Chondrocyte (in vitro differentiated cells): ENCODE data around the gene HS3ST4. TPM values are rescaled to one million over a fixed set of nuclear protein-coding genes. Genes with fewer than 3 reads are reported as not detected.
"Not testable (repeated sequence)": the region's sequence is repeated elsewhere in the genome, so short reads cannot be mapped to it uniquely, and the experiment has no call there.

Experiments
- DNase-seq: peaks from one replicate; pipeline ENCODE4 v3.0.0; 2021; ENCODE audit warnings: mixed read lengths, low spot score
- H3K27ac Mint-ChIP-seq: one replicate; pipeline ENCODE4 v1.8.0; 2021; ENCODE audit warnings: mild to moderate bottlenecking, moderate library complexity, mixed read lengths; ENCODE audit not compliant: unreplicated experiment
- H3K27me3 Mint-ChIP-seq: 2 replicates; pipeline ENCODE4 v1.8.0; 2021; ENCODE audit warnings: low read depth, mixed read lengths
- H3K36me3 Mint-ChIP-seq: 2 replicates; pipeline ENCODE4 v1.8.0; 2021; ENCODE audit warnings: low read depth, mixed read lengths
- H3K4me1 Mint-ChIP-seq: 2 replicates; pipeline ENCODE4 v1.8.0; 2021; ENCODE audit warnings: low read depth, mild to moderate bottlenecking, mixed read lengths
- H3K4me3 Mint-ChIP-seq: one replicate; pipeline ENCODE4 v1.8.0; 2021; ENCODE audit warnings: mild to moderate bottlenecking, moderate library complexity, mixed read lengths; ENCODE audit not compliant: unreplicated experiment
- H3K9me3 Mint-ChIP-seq: 2 replicates; pipeline ENCODE4 v1.8.0; 2021; ENCODE audit warnings: low read depth, mixed read lengths
- total RNA-seq: library from RNA; stranded (reverse); gene quantifications from 3 replicates; pipeline ENCODE4 v1.2.1, GENCODE V29; 2021
- TF ChIP-seq, protein P1 (sequence below): fragments of 200-600 bp; sonication (generic); IDR thresholded peaks from 2 replicates; pipeline ENCODE4 v1.5.0; 2021; ENCODE audit warnings: antibody characterized with exemption, mild to moderate bottlenecking, moderate library complexity

HS3ST4 gene
- total RNA-seq, 1 donor from 2014 or later = not detected

DNA sequence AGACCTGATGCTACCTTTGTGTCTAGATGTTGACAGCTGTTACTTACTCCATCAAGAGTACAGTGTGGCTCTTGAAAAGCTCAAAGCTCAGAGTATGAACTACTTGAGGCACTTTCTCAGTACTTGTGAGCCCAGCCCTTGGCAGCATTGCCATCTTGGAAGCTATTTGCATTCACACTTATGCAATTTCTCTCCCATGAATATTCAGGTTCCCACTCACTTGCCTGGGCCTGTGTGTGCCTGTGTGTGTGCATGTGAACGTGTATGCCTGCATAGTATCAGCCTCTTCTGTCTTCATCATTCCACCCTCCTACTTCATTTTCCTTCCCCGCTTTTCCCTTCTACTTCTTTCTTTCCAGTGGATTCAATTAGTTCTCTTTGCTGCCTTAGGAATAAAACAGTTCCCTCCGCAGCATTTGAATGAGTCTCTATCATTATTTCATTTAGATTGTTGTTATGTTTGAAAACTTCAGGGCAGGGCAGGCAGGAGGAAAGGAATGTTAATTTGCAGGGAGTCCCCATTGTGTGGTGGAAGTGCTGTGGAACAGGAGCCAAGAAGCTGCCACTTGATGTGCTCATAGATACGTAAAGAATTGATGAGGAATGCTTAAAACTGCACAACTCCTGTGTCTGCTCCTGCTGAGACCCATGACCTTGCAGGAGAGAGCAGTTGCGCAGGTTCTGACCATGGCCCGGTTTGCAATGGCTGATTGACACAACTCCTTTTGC, 58.9 kb downstream of the HS3ST4 start:
- Mint-ChIP-seq H3K27ac (no peak overlapping the region), H3K4me1 (no peaks in the 10 kb centered on the region), H3K27me3 (no peaks in the 10 kb centered on the region), H3K4me3 (no peak overlapping the region), H3K36me3 (no peaks in the 10 kb centered on the region), H3K9me3 (peaks cover 27% of the 10 kb centered on the region)
- TF ChIP-seq, protein P1, sequence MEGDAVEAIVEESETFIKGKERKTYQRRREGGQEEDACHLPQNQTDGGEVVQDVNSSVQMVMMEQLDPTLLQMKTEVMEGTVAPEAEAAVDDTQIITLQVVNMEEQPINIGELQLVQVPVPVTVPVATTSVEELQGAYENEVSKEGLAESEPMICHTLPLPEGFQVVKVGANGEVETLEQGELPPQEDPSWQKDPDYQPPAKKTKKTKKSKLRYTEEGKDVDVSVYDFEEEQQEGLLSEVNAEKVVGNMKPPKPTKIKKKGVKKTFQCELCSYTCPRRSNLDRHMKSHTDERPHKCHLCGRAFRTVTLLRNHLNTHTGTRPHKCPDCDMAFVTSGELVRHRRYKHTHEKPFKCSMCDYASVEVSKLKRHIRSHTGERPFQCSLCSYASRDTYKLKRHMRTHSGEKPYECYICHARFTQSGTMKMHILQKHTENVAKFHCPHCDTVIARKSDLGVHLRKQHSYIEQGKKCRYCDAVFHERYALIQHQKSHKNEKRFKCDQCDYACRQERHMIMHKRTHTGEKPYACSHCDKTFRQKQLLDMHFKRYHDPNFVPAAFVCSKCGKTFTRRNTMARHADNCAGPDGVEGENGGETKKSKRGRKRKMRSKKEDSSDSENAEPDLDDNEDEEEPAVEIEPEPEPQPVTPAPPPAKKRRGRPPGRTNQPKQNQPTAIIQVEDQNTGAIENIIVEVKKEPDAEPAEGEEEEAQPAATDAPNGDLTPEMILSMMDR = no peak
- no peak for DNase-seq

DNA sequence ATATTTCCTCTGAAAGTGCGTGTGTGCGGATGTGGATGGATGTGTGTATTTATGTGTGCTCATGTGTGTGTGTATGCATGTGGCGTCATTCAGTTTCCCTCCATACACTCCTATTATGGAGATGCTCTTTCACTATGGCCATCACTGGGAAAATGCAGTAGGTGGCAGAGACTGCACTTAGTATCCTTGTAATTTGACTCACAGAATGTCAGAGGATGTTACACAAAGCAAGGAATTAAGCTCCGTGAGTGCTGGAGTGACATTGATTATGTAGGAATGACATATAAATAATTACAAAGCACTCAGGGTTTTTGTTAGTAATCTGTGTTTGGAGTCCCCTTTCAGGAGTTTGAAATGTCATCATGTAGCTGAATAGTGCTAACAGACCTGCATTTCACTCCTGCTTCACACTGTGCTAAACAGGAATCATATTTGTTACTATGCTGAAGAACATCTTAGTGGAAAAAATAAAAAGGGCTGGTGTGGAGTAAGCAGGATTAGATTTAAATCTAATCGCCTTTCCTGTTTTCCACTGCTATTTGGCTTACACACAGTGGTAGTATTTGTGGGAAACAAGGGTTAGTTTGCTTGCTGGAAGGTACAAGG, 59.6 kb downstream of the HS3ST4 start:
- peaks cover 22% of the 10 kb centered on the region for H3K9me3 Mint-ChIP-seq

DNA sequence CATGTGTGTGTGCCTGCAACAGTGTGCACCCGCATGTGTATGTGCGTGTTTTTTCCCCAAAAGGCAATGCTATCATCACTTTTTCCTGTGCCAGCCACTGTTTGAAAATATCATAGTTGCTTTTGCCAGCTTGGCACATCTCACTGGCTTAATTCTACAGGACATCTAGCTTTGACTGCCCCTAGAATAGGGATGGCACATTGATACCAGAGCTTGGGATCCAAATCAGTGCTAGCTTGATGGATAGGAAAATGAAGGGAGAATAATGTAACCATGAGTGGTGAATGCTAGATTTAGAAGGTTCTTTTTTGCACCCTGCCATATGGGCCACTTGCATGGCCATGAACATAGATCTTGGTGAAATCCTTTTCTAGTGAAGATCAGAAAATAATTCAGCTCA, 72.7 kb downstream of the HS3ST4 start:
- no peak for DNase-seq
- TF ChIP-seq, protein P1 = no peak
- Mint-ChIP-seq H3K4me1 (no peaks in the 10 kb centered on the region), H3K9me3 (peaks cover 4% of the 10 kb centered on the region), H3K4me3 (no peak overlapping the region), H3K27ac (no peak overlapping the region), H3K36me3 (no peaks in the 10 kb centered on the region), H3K27me3 (no peaks in the 10 kb centered on the region)

More for the DNA sequence above, 59.6 kb downstream of the HS3ST4 start:
- DNase-seq = no peak
- H3K27ac Mint-ChIP-seq = no peak overlapping the region
- no peaks in the 10 kb centered on the region for H3K27me3 Mint-ChIP-seq
- TF ChIP-seq, protein P1 = no peak
- no peaks in the 10 kb centered on the region for H3K4me1 Mint-ChIP-seq
- no peaks in the 10 kb centered on the region for H3K36me3 Mint-ChIP-seq
- no peak overlapping the region for H3K4me3 Mint-ChIP-seq

DNA sequence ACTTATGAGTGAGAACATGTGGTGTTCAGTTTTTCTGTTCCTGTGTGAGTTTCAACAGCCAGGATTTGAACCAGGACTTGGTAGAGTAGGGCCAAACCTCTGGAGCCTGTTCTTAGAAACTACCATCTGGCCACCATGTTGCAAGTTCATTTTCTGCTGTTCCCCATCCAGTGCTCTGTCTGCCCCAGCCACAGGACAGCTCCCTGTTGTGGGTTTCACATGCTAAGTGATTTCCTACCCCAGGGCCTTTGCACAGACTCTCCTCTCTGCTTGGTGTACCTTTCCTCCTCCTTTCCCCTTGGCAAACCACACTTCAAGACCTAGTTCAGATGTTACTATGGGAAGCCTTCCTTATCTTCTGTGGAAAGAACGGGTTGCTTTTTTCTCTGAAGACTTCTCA, 79.5 kb downstream of the HS3ST4 start:
- Mint-ChIP-seq H3K36me3 (no peaks in the 10 kb centered on the region), H3K27me3 (no peaks in the 10 kb centered on the region), H3K4me3 (no peak overlapping the region), H3K4me1 (no peaks in the 10 kb centered on the region), H3K9me3 (peaks cover 6% of the 10 kb centered on the region), H3K27ac (no peak overlapping the region)
- TF ChIP-seq, protein P1 = no peak
- no peak for DNase-seq

DNA sequence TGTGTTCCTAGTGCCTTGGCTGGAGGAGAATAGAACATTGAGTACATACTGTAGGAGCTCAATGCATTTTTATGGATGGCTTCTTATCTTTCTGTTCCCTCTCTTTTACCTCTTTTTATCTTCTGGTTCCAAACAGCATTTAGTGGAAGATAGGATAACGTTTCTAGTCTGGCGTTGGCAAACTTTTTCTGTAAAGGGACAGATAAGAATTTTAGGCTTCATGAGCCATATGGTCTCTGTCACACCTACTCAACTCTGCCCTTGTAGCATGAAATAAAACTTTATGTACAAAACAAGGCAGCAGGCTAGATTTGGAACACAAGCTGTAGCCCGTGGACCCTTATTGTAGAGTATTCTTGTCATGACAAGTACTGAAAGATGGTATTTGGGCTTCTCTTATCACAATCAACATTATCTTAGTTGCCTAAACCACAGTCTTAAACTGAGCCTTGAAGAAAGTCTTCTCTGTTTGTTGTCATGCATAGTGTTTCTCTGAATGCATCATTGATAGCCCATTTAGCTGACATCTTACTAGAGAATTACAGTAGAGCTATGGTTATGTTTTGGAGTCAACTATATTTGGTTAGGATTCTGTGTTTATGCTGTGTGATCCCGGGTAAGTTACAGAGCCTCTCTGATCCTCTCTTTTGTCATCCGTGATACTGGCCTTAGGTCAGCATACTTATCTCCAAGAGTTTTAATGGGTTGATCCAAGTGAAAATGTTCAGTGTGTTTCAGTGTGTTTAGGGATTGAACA, 80.2 kb downstream of the HS3ST4 start:
- Mint-ChIP-seq H3K4me3 (no peak overlapping the region), H3K27ac (no peak overlapping the region), H3K9me3 (peaks cover 7% of the 10 kb centered on the region), H3K36me3 (no peaks in the 10 kb centered on the region), H3K27me3 (no peaks in the 10 kb centered on the region), H3K4me1 (no peaks in the 10 kb centered on the region)
- TF ChIP-seq, protein P1 = no peak
- DNase-seq = no peak

DNA sequence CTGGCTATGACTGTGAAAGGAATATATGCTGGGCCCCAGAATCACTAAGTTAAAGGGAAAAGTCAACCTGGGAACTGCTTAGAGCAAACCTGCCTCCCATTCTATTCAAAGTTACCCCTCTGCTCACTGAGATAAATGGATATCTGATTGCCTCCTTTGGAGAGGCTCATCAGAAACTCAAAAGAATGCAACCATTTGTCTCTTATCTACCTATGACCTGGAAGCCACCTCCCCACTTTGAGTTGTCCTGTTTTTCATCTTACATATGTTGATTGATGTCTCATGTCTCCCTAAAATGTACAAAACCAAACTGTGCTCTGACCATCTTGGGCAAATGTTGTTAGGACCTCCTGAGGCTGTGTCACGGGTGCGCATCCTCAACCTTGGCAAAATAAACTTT, 84.5 kb downstream of the HS3ST4 start:
- H3K36me3 Mint-ChIP-seq, H3K4me3 Mint-ChIP-seq, DNase-seq, H3K27ac Mint-ChIP-seq, H3K4me1 Mint-ChIP-seq, H3K27me3 Mint-ChIP-seq, H3K9me3 Mint-ChIP-seq: not testable (repeated sequence)
